Neural crest cell (in vitro differentiated cells): Measurements from ENCODE around the gene ST6GALNAC4. TPM values are rescaled to one million over a fixed set of nuclear protein-coding genes. Genes with fewer than 3 reads are reported as not detected.

Source experiments
- DNase-seq: peaks from one replicate; pipeline ENCODE4 v3.0.0; 2021; ENCODE audit warnings: low read depth, mixed read lengths, low spot score
- H3K27ac Mint-ChIP-seq: one replicate; pipeline ENCODE4 v1.8.0; 2021; ENCODE audit warnings: mild to moderate bottlenecking, mixed read lengths; ENCODE audit not compliant: unreplicated experiment
- H3K27me3 Mint-ChIP-seq: 2 replicates; pipeline ENCODE4 v1.8.0; 2021; ENCODE audit warnings: low read depth, mild to moderate bottlenecking, mixed read lengths
- H3K36me3 Mint-ChIP-seq: 2 replicates; pipeline ENCODE4 v1.8.0; 2021; ENCODE audit warnings: low read depth, mild to moderate bottlenecking, mixed read lengths
- H3K4me1 Mint-ChIP-seq: 2 replicates; pipeline ENCODE4 v1.8.0; 2021; ENCODE audit warnings: mixed read lengths
- H3K4me3 Mint-ChIP-seq: one replicate; pipeline ENCODE4 v1.8.0; 2021; ENCODE audit warnings: mild to moderate bottlenecking, mixed read lengths
- H3K9me3 Mint-ChIP-seq: 2 replicates; pipeline ENCODE4 v1.8.0; 2021; ENCODE audit warnings: mixed read lengths
- total RNA-seq: library from RNA; stranded (reverse); gene quantifications from 2 replicates; pipeline ENCODE4 v1.2.1, GENCODE V29; 2021
- TF ChIP-seq, protein P1 (sequence below): fragments of 200-600 bp; sonication (generic); conservative IDR thresholded peaks from 2 replicates; pipeline ENCODE4 v1.5.0; 2021; ENCODE audit warnings: antibody characterized with exemption, mild to moderate bottlenecking

The ST6GALNAC4 gene
- total RNA-seq, 1 donor from 2014 or later: 14.5 TPM

DNA sequence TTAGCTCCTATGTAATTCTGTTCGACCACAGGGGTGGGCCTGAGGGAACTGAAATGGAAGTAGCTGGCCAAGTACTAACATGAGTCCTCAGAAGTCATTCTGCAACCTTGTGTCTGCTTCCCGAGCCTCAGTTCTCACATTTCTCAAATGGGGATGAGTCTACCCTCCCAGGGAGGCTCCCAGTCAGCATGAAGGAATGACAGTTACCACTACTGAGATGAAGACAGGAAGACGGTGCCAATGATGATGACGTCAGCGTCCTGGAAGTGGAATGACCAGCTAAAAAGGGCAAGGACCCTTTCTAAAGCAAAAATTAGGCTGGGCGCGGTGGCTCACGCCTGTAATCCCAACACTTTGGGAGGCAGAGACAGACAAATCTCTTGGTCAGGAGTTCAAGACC is 6.9 kb upstream of the ST6GALNAC4 start:
- no peak overlapping the region for H3K27ac Mint-ChIP-seq
- H3K9me3 Mint-ChIP-seq: no peaks in the 10 kb centered on the region
- H3K4me1 Mint-ChIP-seq: peaks cover 4% of the 10 kb centered on the region
- H3K36me3 Mint-ChIP-seq: no peaks in the 10 kb centered on the region
- TF ChIP-seq, protein P1, sequence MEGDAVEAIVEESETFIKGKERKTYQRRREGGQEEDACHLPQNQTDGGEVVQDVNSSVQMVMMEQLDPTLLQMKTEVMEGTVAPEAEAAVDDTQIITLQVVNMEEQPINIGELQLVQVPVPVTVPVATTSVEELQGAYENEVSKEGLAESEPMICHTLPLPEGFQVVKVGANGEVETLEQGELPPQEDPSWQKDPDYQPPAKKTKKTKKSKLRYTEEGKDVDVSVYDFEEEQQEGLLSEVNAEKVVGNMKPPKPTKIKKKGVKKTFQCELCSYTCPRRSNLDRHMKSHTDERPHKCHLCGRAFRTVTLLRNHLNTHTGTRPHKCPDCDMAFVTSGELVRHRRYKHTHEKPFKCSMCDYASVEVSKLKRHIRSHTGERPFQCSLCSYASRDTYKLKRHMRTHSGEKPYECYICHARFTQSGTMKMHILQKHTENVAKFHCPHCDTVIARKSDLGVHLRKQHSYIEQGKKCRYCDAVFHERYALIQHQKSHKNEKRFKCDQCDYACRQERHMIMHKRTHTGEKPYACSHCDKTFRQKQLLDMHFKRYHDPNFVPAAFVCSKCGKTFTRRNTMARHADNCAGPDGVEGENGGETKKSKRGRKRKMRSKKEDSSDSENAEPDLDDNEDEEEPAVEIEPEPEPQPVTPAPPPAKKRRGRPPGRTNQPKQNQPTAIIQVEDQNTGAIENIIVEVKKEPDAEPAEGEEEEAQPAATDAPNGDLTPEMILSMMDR: no peak
- no peak for DNase-seq
- peak overlapping the region; percentile 47 for H3K4me3 Mint-ChIP-seq
- H3K27me3 Mint-ChIP-seq: peaks cover 71% of the 10 kb centered on the region

DNA sequence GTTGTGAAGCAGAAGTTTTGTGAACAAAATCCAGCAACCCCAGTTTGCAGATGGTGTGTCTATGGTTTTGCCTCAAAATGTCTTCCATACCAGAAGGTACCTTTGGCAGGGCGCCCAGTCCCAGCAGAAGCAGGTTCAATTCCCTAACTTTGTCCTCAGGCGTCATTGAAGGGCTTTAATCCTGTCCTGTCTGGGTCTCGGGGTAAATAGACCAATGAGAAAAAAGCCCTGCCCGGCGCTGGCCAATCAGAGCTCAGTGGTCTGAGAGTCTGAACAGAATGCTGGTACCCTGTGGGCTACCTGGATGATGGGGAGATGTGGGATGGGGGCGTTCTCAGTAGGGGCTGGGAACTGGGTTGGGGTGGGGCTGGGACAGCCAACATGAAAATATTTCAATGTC is 6.2 kb upstream of the ST6GALNAC4 start:
- Mint-ChIP-seq H3K4me3 (peak overlapping the region; percentile 61), H3K9me3 (no peaks in the 10 kb centered on the region), H3K36me3 (no peaks in the 10 kb centered on the region), H3K27me3 (peaks cover 64% of the 10 kb centered on the region), H3K4me1 (peaks cover 8% of the 10 kb centered on the region), H3K27ac (no peak overlapping the region)
- TF ChIP-seq, protein P1: no peak
- no peak for DNase-seq

DNA sequence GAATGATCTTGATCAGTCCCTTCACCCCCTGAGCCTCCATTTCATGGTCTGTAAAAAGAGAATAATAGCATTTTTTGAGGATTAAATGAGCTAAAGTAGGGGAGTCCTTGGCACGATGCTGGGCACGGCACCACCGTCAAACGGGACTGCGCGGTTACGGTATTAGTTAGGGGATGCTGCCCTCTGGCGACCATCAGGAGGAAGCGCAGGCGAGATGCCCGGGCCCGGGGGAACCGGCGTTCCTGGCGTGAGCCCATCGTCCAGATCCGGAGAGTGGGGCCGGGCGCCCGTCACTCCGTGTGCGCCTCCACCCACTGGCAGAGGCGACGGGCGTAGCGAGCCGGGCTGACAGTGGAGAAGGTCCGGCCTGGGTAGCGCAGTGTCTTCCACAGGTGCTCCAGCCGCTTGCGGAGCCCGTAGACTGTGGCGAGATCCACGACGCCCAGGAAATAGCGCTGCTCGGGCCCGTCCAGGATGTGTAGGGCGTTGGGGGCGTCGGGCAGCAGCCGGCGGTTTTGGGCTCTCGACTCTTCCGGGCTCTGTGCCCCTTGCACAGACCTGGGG is 4.8 kb upstream of the ST6GALNAC4 start:
- TF ChIP-seq, protein P1: peak; percentile 97
- Mint-ChIP-seq H3K27me3 (peaks cover 51% of the 10 kb centered on the region), H3K27ac (no peak overlapping the region), H3K4me1 (peaks cover 8% of the 10 kb centered on the region), H3K9me3 (no peaks in the 10 kb centered on the region), H3K4me3 (peak overlapping the region; percentile 31), H3K36me3 (no peaks in the 10 kb centered on the region)
- DNase-seq: peak; percentile 83

DNA sequence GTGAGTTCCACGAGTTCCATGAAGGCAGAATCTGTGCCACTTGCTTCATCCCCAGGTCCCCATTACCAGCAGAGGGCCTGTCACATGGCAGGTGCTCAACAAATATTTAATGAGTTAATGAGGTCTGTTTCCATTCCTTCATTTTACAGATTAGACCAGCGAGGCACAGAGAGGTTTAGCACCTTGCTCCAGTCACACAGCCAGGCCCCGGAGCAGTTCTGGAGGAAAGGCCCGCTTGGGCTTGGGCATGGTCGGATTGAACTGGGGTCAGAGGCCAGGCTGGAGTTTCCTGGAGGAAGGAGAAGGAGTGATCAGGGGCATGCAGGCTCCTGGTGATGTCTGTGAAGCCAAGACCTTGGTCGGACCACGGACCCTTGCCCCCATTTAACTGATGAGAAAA is 4.0 kb upstream of the ST6GALNAC4 start:
- H3K4me3 Mint-ChIP-seq: peak overlapping the region; percentile 34
- DNase-seq: no peak
- no peaks in the 10 kb centered on the region for H3K9me3 Mint-ChIP-seq
- TF ChIP-seq, protein P1: no peak
- no peaks in the 10 kb centered on the region for H3K36me3 Mint-ChIP-seq
- H3K4me1 Mint-ChIP-seq: peaks cover 8% of the 10 kb centered on the region
- no peak overlapping the region for H3K27ac Mint-ChIP-seq
- peaks cover 43% of the 10 kb centered on the region for H3K27me3 Mint-ChIP-seq

DNA sequence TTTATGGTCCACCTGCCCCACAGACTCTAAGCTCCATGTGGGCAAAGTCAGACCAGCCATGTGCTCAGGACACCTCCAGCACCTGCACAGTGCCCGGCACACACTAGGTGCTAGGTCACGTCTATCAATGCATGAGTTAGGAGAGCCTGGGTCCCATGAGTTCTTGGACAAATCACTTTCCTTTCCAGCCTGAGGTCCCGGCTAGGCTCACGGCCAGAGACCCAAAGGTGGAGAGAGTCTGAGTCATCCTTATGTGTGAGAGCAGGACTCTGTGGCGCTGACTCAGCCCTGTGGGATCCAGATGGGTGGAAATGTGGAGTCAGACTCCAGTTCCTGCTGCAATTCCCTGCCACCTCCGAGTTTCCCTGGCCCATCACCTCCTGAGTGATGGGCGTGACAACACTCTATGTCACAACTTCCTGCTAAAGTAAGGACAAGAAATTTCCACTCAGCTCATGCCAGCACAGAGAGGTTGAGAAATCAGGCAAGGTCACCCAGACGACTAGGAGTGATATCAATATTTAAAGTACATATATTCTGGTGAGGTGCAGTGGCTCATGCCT is 2.5 kb upstream of the ST6GALNAC4 start:
- Mint-ChIP-seq H3K9me3 (no peaks in the 10 kb centered on the region), H3K4me3 (peak overlapping the region; percentile 36), H3K27ac (no peak overlapping the region), H3K4me1 (peaks cover 8% of the 10 kb centered on the region), H3K36me3 (no peaks in the 10 kb centered on the region), H3K27me3 (peaks cover 29% of the 10 kb centered on the region)
- TF ChIP-seq, protein P1: no peak
- DNase-seq: no peak
